OCI-LY7 (cell line): ENCODE results near the gene ZNF367. TPM values are rescaled to one million over a fixed set of nuclear protein-coding genes. Genes with fewer than 3 reads are reported as not detected.

Experiments used
- BruUV-seq: library from RNA; stranded (reverse); fragments of 400-500 nt; replicated peaks from 2 replicates; lab custom pipeline; 2021; lab: Mats Ljungman, UMichigan
- CTCF ChIA-PET: fragments of 300-600 bp; sonication (Branson Sonifier 250); formaldehyde crosslinking; loops from one replicate; lab custom pipeline; 2022; ENCODE audit warnings: antibody characterized with exemption; ENCODE audit not compliant: unreplicated experiment; lab: Charles Lee
- POLR2A ChIA-PET: fragments of 300-600 bp; sonication (Branson Sonifier 250); formaldehyde crosslinking; loops from one replicate; lab custom pipeline; 2022; ENCODE audit warnings: antibody characterized with exemption; lab: Charles Lee
- DNase-seq: peaks from one replicate; pipeline ENCODE4 v3.0.0-alpha.2; 2015; ENCODE audit warnings: low spot score
- H2AFZ ChIP-seq: fragments of 200-600 bp; sonication (generic), shearing (Covaris generic); 2 replicates; pipeline ENCODE4 v1.6.1; 2014; ENCODE audit warnings: mild to moderate bottlenecking, antibody characterized with exemption, low read length, moderate library complexity
- H3K27ac ChIP-seq: fragments of 200-600 bp; sonication (generic); 2 replicates; pipeline ENCODE4 v1.5.1; 2014; ENCODE audit warnings: mixed run types, low read depth, mild to moderate bottlenecking, moderate library complexity, low read length, inconsistent platforms; ENCODE audit not compliant: poor library complexity, severe bottlenecking
- H3K36me3 ChIP-seq: fragments of 200-600 bp; sonication (generic); 2 replicates; pipeline ENCODE4 v1.6.1; 2014; ENCODE audit warnings: mild to moderate bottlenecking, antibody characterized with exemption, low read length, moderate library complexity, mixed read lengths; ENCODE audit not compliant: insufficient read depth
- H3K4me1 ChIP-seq: fragments of 200-600 bp; sonication (generic); 2 replicates; pipeline ENCODE4 v1.5.1; 2014; ENCODE audit warnings: mild to moderate bottlenecking, low read length; ENCODE audit not compliant: insufficient read depth, poor library complexity, severe bottlenecking
- H3K4me2 ChIP-seq: fragments of 200-600 bp; sonication (generic); 2 replicates; pipeline ENCODE4 v1.6.1; 2014; ENCODE audit warnings: mild to moderate bottlenecking, low read length
- H3K4me3 ChIP-seq: fragments of 200-600 bp; sonication (generic); 2 replicates; pipeline ENCODE4 v1.5.1; 2014; ENCODE audit warnings: mild to moderate bottlenecking, low read depth, low read length; ENCODE audit not compliant: poor library complexity, severe bottlenecking
- H3K79me2 ChIP-seq: fragments of 200-600 bp; sonication (generic); 2 replicates; pipeline ENCODE4 v1.6.1; 2016; ENCODE audit warnings: low read depth, mild to moderate bottlenecking, low read length, moderate library complexity, mixed read lengths; ENCODE audit not compliant: insufficient read depth
- H3K9me2 ChIP-seq: fragments of 200-600 bp; sonication (generic); 2 replicates; pipeline ENCODE4 v1.6.1; 2016; ENCODE audit warnings: mild to moderate bottlenecking, low read length, mixed read lengths; ENCODE audit not compliant: insufficient read depth
- H3K9me3 ChIP-seq: fragments of 200-600 bp; sonication (generic); 2 replicates; pipeline ENCODE4 v1.6.1; 2014; ENCODE audit warnings: mild to moderate bottlenecking, mixed run types, low read length, mixed read lengths
- H4K20me1 ChIP-seq: fragments of 200-600 bp; sonication (generic); 2 replicates; pipeline ENCODE4 v1.6.1; 2014; ENCODE audit warnings: mild to moderate bottlenecking, antibody characterized with exemption, low read length, moderate library complexity, mixed read lengths; ENCODE audit not compliant: insufficient read depth
- CTCF ChIP-seq: fragments of 200-600 bp; sonication (generic); conservative IDR thresholded peaks from 2 replicates; pipeline ENCODE4 v1.5.1; 2014; ENCODE audit warnings: mild to moderate bottlenecking, antibody characterized with exemption, low read length, moderate library complexity, mixed read lengths
- EZH2phosphoT487 ChIP-seq: fragments of 200-600 bp; sonication (generic); IDR thresholded peaks from 2 replicates; pipeline ENCODE4 v1.6.1; 2018; ENCODE audit warnings: low read depth, borderline replicate concordance, mild to moderate bottlenecking, mixed run types, antibody characterized with exemption, low read length, moderate library complexity, mixed read lengths
- intact Hi-C: fragments of 100-400 bp; cut with micrococcal nuclease; formaldehyde crosslinking; loops from one replicate; pipeline ENCODE4 v1.10.0; 2022; ENCODE audit not compliant: unreplicated experiment
- total RNA-seq, 2 experiments: library from RNA; depleted of rRNA in 1 of 2; stranded (reverse); fragments of >200 nt in 1 of 2; shearing (Covaris generic) in 1 of 2; gene quantifications; 2 replicates each; pipeline ENCODE4 v1.2.3, GENCODE V29; 2014 to 2022

The ZNF367 gene
- total RNA-seq, 2 experiments from 2014 or later, result 24.6 to 35.1 TPM

GRCh38 chr9:96435345-96435744, 17.2 kb upstream of the ZNF367 start:
- no peaks in the 10 kb centered on the region for H3K9me2 ChIP-seq
- no peaks in the 10 kb centered on the region for H3K9me3 ChIP-seq
- no peak overlapping the region for H3K27ac ChIP-seq
- no peak overlapping the region for H3K4me3 ChIP-seq
- no peak overlapping the region for H3K4me2 ChIP-seq
- ChIA-PET CTCF (no interaction called here), POLR2A (interaction anchor here (0.6 to 2.0 kb wide), 5 partner anchors 14 to 1493 kb away, joined by 3 to 9 read pairs (median 3); partner anchors contain the start of gene HABP4)
- DNase-seq, result no peak
- TF ChIP-seq EZH2phosphoT487 (no peak), CTCF (no peak)
- intact Hi-C loops, result no loop called here
- BruUV-seq, result no TSS peak
- no peak overlapping the region for H2AFZ ChIP-seq
- no peaks in the 10 kb centered on the region for H3K36me3 ChIP-seq
- no peaks in the 10 kb centered on the region for H4K20me1 ChIP-seq
- H3K4me1 ChIP-seq, result no peaks in the 10 kb centered on the region
- no peaks in the 10 kb centered on the region for H3K79me2 ChIP-seq

GRCh38 chr9:96430377-96430776, 12.2 kb upstream of the ZNF367 start:
- H3K9me3 ChIP-seq, result no peaks in the 10 kb centered on the region
- no peaks in the 10 kb centered on the region for H4K20me1 ChIP-seq
- no peaks in the 10 kb centered on the region for H3K79me2 ChIP-seq
- H3K4me1 ChIP-seq, result no peaks in the 10 kb centered on the region
- H3K27ac ChIP-seq, result no peak overlapping the region
- intact Hi-C loops, result no loop called here
- no peak overlapping the region for H3K4me2 ChIP-seq
- ChIA-PET POLR2A (interaction anchor here (1.2 kb wide), 1 partner anchor 12 kb away, joined by 5 read pairs; no protein-coding TSS in a partner anchor), CTCF (no interaction called here)
- H3K4me3 ChIP-seq, result no peak overlapping the region
- no peaks in the 10 kb centered on the region for H3K9me2 ChIP-seq
- no peak overlapping the region for H2AFZ ChIP-seq
- BruUV-seq, result no TSS peak
- TF ChIP-seq EZH2phosphoT487 (no peak), CTCF (no peak)
- H3K36me3 ChIP-seq, result no peaks in the 10 kb centered on the region
- no peak for DNase-seq

- Histone ChIP-seq H3K79me2 (no peaks in the 10 kb centered on the region), H3K9me2 (no peaks in the 10 kb centered on the region), H3K36me3 (no peaks in the 10 kb centered on the region), H3K4me2 (no peak overlapping the region), H3K4me1 (no peaks in the 10 kb centered on the region), H3K9me3 (no peaks in the 10 kb centered on the region), H4K20me1 (no peaks in the 10 kb centered on the region), H2AFZ (no peak overlapping the region; the same call in 1 of the 2 replicates), H3K27ac (no peak overlapping the region), H3K4me3 (no peak overlapping the region)
- DNase-seq, result no peak
- TF ChIP-seq EZH2phosphoT487, result no peak
- TF ChIP-seq CTCF, result no peak
- ChIA-PET CTCF (no interaction called here), POLR2A (interaction anchor here (1.2 kb wide), 1 partner anchor 12 kb away, joined by 5 read pairs; no protein-coding TSS in a partner anchor)
- intact Hi-C loops, result no loop called here
- BruUV-seq, result no TSS peak
Measured at GRCh38 chr9:96429732-96430131, 11.6 kb upstream of the ZNF367 start.
